Testis (tissue), 3 donors: ENCODE data around the gene IL1RAP. TPM values are rescaled to one million over a fixed set of nuclear protein-coding genes. Genes with fewer than 3 reads are reported as not detected.

Source experiments
- DNase-seq: peaks from one replicate; pipeline ENCODE4 v3.0.0-alpha.2; 2019
- H3K27ac ChIP-seq, 2 donors: fragments of 200-600 bp; sonication (generic); one replicate each; pipeline ENCODE4 v1.5.1; 2019
- H3K27me3 ChIP-seq: fragments of 200-600 bp; sonication (generic); one replicate; pipeline ENCODE4 v1.5.1; 2019
- H3K36me3 ChIP-seq: fragments of 200-600 bp; sonication (generic); one replicate; pipeline ENCODE4 v1.5.1; 2017; ENCODE audit warnings: low read depth; ENCODE audit errors: missing control alignments
- H3K4me1 ChIP-seq: fragments of 200-600 bp; sonication (generic); one replicate; pipeline ENCODE4 v1.5.1; 2019
- H3K4me3 ChIP-seq, 2 donors: fragments of 200-600 bp; sonication (generic); one replicate each; pipeline ENCODE4 v1.5.1; 2017 to 2019
- H3K9me3 ChIP-seq: fragments of 200-600 bp; sonication (generic); one replicate; pipeline ENCODE4 v1.5.1; 2017
- CTCF ChIP-seq, 3 experiments: fragments of 450-650 bp in 2 of 3; fragments of 200-600 bp in 1 of 3; sonication (generic) in 1 of 3; IDR thresholded peaks; one replicate each; pipeline ENCODE4 v1.5.1; 2016 to 2019; ENCODE audit warnings: antibody characterized with exemption in 3 of 3, mild to moderate bottlenecking in 2 of 3, moderate library complexity in 1 of 3
- POLR2A ChIP-seq: fragments of 450-650 bp; IDR thresholded peaks from one replicate; pipeline ENCODE4 v1.6.1; 2017; ENCODE audit warnings: antibody characterized with exemption, mild to moderate bottlenecking, moderate library complexity
- WGBS, 2 donors: methylation state at CpG; one replicate each; pipeline ENCODE4 v1.1.5; 2018; 5-methylcytosine and 5-hydroxymethylcytosine counted together
- intact Hi-C: fragments of 100-400 bp; cut with DNase I; formaldehyde crosslinking; loops from one replicate; pipeline ENCODE4 v1.15.1; 2023; ENCODE audit warnings: low total_unique reads
- polyA plus RNA-seq: library from polyadenylated mRNA; stranded (reverse); fragments of 350-450 nt; fragmentation: Illumina TruSeq; extraction: RNeasy Lipid Tissue Mini Kit (QIAGEN cat#74804); gene quantifications from one replicate; pipeline ENCODE4 v1.2.3, GENCODE V29; 2014; ENCODE audit warnings: low read depth, low replicate concordance; ENCODE audit not compliant: insufficient read depth
- total RNA-seq, 2 donors: library from RNA; depleted of rRNA; stranded (reverse); fragments of >200 nt; gene quantifications; one replicate each; pipeline ENCODE4 v1.2.3, GENCODE V29; 2016

Gene IL1RAP
- total and polyA plus RNA-seq, 3 donors from 2014 or later = 1.7 to 3.2 (median 2.1) TPM

- 67 to 69% methylated on average over 4 of the region's 4 CpGs for WGBS, 2 donors
- no peaks in the 10 kb centered on the region for H3K4me1 ChIP-seq
- TF ChIP-seq POLR2A = no peak
- no peak for TF ChIP-seq CTCF (IDR thresholded peaks at IDR 0.05)
- H3K9me3 ChIP-seq = no peaks in the 10 kb centered on the region
- H3K27me3 ChIP-seq = no peaks in the 10 kb centered on the region
- H3K4me3 ChIP-seq = no peak overlapping the region
- no peak overlapping the region for H3K27ac ChIP-seq
- intact Hi-C loops = no loop called here
- no peaks in the 10 kb centered on the region for H3K36me3 ChIP-seq
- no peak for DNase-seq
Measured at GRCh38 chr3:190504354-190505125, 9.3 kb upstream of the IL1RAP start.

- no peak overlapping the region for H3K27ac ChIP-seq
- intact Hi-C loops = no loop called here
- no peaks in the 10 kb centered on the region for H3K4me1 ChIP-seq
- TF ChIP-seq CTCF (IDR thresholded peaks at IDR 0.05) (no peak), POLR2A (no peak)
- no peak overlapping the region for H3K4me3 ChIP-seq
- no peaks in the 10 kb centered on the region for H3K27me3 ChIP-seq
- 88 to 93% methylated on average over 3 of the region's 3 CpGs for WGBS, 2 donors
- H3K36me3 ChIP-seq = no peaks in the 10 kb centered on the region
- DNase-seq = no peak
- no peaks in the 10 kb centered on the region for H3K9me3 ChIP-seq
Measured at GRCh38 chr3:190505381-190506003, 8.4 kb upstream of the IL1RAP start.

- WGBS, 2 donors = 98% methylated on average over 4 of the region's 4 CpGs
- DNase-seq = no peak
- Histone ChIP-seq H3K4me1 (no peaks in the 10 kb centered on the region), H3K27me3 (no peaks in the 10 kb centered on the region), H3K27ac (no peak overlapping the region), H3K4me3 (no peak overlapping the region), H3K36me3 (no peaks in the 10 kb centered on the region), H3K9me3 (no peaks in the 10 kb centered on the region)
- TF ChIP-seq CTCF (IDR thresholded peaks at IDR 0.05) (no peak), POLR2A (no peak)
- intact Hi-C loops = no loop called here
Measured at GRCh38 chr3:190506271-190506670, 7.6 kb upstream of the IL1RAP start.

- intact Hi-C loops = no loop called here
- H3K4me1 ChIP-seq = no peaks in the 10 kb centered on the region
- DNase-seq = no peak
- no peaks in the 10 kb centered on the region for H3K27me3 ChIP-seq
- no peaks in the 10 kb centered on the region for H3K36me3 ChIP-seq
- H3K4me3 ChIP-seq = no peak overlapping the region
- TF ChIP-seq CTCF (IDR thresholded peaks at IDR 0.05) (no peak), POLR2A (no peak)
- H3K27ac ChIP-seq = no peak overlapping the region
- H3K9me3 ChIP-seq = no peaks in the 10 kb centered on the region
- 70 to 79% methylated on average over 3 of the region's 3 CpGs for WGBS, 2 donors
Measured at GRCh38 chr3:190512666-190513065, 1.2 kb upstream of the IL1RAP start.
